DMS 273 treated with DMSO at 0.1 percent for 48 hours (cell line): ENCODE data around the gene PUSL1.

Experiments used
- DNase-seq: peaks from one replicate; lab custom pipeline; 2025; lab: John Stamatoyannopoulos, UW

Gene PUSL1

GRCh38 chr1:1325288-1326074 is 17.1 kb downstream of the PUSL1 start:
- no peak for DNase-seq

DNA sequence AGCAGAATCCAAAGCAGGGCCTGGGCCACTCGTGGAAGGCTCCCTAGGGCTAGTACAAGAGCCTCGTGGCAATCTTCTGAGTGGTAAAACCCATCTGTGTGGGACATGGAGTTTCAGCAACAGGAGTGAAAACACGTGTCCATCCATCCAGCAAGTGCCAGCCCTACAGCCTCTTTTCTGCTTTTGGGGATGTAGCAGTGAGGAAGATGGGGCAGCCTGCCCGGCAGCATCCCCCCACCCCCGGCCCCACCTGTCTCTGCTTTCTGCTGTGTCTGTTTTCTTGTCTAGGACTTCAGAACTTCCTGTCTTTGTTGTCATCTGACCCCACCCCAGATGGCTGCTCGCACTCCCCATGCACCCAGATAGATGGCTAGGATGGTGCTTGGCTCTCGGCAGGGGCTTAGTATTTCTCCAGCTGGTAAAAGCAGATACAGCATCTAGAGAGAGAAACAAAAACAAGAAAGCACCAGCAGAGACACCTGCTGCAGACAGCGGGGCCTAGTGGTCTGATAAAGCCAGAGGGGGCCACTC is 17.7 kb downstream of the PUSL1 start:
- DNase-seq = no peak

GRCh38 chr1:1327291-1327690 is 18.9 kb downstream of the PUSL1 start:
- DNase-seq = no peak

DNA sequence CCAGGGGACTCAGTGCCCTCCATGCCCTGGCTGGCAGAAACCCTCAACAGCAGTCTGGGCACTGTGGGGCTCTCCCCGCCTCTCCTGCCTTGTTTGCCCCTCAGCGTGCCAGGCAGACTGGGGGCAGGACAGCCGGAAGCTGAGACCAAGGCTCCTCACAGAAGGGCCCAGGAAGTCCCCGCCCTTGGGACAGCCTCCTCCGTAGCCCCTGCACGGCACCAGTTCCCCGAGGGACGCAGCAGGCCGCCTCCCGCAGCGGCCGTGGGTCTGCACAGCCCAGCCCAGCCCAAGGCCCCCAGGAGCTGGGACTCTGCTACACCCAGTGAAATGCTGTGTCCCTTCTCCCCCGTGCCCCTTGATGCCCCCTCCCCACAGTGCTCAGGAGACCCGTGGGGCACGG is 19.9 kb downstream of the PUSL1 start:
- DNase-seq = no peak

GRCh38 chr1:1329304-1330210 is 21.2 kb downstream of the PUSL1 start:
- no peak for DNase-seq

DNA sequence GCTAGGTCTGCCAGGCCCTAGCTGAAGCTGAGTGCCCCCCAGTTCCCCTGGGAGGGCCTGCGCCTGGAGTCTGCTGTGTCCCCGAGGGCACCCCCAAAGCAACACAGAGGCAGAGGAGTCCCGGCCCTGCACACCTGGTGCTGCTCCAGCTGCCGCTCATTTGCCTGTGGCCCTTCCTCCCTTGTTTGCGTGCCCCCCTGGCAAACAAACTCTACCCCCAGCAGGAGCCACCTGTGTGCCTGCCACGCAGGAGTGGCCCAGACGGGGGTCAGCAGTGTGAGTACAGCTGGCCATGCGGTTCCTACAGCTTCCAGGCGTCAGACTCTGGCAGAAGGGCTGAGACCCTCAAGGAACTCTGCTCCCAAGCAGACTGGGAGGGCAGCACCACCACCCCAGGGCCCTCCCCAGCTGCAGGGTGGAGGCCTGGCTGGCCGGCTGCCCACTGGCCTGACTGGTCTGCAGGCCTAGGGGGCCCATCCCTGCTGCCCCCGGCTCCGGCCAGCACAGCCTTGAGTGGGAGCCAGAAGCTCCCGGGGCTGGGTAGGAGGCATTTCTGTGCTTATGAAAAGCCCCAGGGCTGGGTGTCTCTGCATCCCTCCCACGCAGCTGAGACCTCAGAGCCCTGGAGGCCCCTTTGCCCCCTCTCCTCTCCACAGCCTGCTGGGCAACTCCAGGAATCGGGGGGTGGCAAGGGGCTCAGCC is 22.1 kb downstream of the PUSL1 start:
- DNase-seq = no peak

DNA sequence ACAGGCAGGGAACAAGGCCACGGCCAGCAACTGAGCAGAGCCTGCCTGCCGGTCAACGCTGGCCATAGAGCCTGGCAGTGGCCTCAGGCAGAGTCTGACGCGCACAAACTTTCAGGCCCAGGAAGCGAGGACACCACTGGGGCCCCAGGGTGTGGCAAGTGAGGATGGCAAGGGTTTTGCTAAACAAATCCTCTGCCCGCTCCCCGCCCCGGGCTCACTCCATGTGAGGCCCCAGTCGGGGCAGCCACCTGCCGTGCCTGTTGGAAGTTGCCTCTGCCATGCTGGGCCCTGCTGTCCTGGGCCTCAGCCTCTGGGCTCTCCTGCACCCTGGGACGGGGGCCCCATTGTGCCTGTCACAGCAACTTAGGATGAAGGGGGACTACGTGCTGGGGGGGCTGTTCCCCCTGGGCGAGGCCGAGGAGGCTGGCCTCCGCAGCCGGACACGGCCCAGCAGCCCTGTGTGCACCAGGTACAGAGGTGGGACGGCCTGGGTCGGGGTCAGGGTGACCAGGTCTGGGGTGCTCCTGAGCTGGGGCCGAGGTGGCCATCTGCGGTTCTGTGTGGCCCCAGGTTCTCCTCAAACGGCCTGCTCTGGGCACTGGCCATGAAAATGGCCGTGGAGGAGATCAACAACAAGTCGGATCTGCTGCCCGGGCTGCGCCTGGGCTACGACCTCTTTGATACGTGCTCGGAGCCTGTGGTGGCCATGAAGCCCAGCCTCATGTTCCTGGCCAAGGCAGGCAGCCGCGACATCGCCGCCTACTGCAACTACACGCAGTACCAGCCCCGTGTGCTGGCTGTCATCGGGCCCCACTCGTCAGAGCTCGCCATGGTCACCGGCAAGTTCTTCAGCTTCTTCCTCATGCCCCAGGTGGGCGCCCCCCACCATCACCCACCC is 22.9 kb downstream of the PUSL1 start, which contains the start of gene TAS1R3:
Gene TAS1R3 (plus strand): TSS at position 213 of the 898 bp plus-strand sequence. CDS start 66 bp downstream, at position 279.
- DNase-seq = no peak

GRCh38 chr1:1332031-1332755 is 23.8 kb downstream of the PUSL1 start:
- DNase-seq = no peak

DNA sequence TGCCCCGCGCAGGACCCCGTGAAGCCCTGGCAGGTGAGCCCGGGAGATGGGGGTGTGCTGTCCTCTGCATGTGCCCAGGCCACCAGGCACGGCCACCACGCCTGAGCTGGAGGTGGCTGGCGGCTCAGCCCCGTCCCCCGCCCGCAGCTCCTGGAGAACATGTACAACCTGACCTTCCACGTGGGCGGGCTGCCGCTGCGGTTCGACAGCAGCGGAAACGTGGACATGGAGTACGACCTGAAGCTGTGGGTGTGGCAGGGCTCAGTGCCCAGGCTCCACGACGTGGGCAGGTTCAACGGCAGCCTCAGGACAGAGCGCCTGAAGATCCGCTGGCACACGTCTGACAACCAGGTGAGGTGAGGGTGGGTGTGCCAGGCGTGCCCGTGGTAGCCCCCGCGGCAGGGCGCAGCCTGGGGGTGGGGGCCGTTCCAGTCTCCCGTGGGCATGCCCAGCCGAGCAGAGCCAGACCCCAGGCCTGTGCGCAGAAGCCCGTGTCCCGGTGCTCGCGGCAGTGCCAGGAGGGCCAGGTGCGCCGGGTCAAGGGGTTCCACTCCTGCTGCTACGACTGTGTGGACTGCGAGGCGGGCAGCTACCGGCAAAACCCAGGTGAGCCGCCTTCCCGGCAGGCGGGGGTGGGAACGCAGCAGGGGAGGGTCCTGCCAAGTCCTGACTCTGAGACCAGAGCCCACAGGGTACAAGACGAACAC is 24.5 kb downstream of the PUSL1 start:
- DNase-seq = no peak

- DNase-seq = no peak
Observed at GRCh38 chr1:1333551-1334241, 25.3 kb downstream of the PUSL1 start.

DNA sequence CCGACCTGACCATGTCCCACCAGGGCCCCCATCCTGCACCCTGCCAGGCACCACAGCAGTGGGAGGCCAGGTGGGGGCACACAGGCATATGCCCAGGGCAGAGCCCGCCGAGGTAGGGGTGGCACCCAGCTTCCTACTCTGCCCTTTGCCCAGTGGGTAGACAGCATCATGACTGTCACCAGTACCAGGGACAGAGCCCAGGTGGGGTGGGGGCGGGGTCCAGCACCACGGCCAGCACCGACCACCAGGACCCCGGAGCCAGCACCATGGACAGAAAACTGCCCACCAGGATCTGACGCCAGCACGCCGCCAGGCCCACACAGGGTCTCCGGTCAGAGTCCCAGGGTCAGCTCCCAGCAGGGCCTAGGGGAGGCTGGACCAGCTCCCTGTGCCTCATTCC is 26.4 kb downstream of the PUSL1 start:
- DNase-seq = no peak

DNA sequence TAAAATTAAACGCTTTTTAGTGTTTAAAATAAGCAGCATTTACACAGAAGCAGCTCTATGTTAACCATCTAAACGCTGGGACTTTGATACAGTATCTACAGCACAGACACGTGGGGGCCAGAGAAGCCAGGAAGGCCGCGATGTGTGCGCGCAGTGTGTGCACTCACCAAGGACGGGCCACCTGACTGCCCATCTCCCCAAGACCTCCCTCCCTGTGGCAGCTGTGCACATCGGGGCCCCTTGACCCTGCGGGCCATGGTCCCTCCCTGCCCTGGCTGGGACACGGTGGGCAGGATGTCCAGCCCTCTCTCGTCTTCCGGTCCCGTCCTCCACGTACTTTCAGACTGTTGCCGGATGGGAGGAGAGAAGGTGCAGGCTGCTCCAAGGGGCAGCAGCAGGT is 26.9 kb downstream of the PUSL1 start:
- no peak for DNase-seq

DNA sequence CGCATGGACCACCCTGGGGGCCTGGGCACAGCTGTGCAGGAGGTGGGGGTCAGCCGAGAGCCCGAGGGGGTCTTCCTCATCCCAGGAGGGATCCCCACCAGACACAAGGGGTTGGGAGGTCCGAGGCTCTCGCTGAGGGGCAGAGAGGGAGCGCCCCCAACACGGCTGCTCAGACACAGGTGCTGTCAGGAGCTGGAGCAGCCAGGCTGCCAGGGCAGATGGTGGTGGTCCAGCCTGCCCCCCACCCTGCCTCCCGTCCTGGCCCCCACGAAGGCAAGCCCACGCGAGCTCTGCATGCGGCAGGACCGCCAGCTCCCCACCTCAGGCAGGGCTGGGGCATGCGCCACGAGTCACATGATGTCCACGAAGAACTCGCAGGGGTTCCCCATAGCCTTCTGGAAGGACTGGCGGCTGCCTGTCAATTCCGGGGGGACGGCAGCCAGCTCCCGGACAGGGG is 27.4 kb downstream of the PUSL1 start:
- no peak for DNase-seq

- DNase-seq = no peak
Observed at GRCh38 chr1:1336446-1336845, 28.0 kb downstream of the PUSL1 start.

DNA sequence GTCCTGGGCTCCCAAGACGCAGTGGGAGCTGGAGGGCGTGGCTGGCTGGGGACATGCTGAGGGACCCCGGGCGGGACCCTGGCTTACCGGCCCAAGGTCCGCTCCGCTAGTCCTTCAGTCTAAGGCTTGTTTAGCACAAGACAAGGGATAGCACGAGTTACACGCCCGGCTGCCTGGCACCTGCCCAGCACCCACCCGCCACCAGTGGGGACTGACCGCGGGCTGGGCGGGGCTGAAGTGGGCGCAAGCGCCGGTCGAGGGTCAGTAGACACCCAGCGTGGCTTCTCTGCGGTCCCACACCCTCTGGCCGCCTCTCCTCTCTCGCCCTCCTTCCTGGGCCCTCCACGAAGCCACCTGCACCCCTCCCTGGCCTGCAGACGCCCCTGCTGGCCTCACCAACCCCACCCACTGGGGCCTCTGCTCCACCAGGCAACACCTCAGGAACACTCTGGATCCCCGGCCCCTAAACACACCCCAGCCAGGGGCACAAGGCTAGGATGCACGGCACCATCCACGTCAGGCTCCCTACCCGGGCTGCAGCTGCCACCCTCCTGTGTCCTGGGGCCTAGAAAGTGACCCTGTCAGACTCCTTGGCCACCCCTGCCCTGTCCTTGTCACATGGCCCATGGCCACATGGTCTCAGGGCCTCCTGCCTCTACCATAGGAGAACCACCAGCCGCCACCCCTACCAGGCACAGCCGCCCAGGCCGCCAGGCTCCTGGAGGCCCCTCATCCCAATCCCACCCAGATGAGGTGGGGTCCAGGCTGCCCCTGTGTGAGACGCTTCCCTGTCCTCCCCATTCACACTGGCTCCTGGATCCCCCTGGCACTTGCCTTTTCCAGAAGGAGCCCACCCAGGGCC is 28.8 kb downstream of the PUSL1 start:
- no peak for DNase-seq

- DNase-seq = no peak
Observed at GRCh38 chr1:1337793-1338147, 29.4 kb downstream of the PUSL1 start.

- DNase-seq = no peak
Observed at GRCh38 chr1:1338278-1338677, 29.9 kb downstream of the PUSL1 start.

DNA sequence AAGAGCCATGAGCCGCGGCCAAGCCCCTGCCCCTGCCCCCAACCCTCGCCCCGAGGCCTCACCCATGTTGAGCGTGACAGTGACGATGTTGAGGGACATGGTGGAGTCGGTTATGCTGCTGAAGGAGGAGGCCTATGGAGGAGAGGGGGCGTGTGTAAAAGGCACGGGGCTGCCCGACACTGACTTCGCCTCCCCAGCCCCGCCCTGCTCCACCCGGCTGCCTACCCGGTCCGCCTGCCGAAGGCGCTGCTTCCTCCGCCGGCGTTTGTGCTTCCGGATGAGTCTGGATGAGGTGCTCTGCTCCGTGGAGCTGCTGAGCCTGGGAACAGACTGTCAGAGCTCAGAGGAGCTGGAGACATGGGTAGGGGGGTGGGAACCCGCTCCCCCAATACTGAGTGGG is 31.8 kb downstream of the PUSL1 start:
- DNase-seq = no peak
